Urothelium cell line (cell line): ENCODE data around the gene OR4D6.

Source experiments
- DNase-seq: peaks from one replicate; pipeline ENCODE4 v3.0.0; 2011; ENCODE audit warnings: low spot score, mixed read lengths
- FAIRE-seq: peaks from 2 replicates; lab custom pipeline; 2011; peaks lifted over from hg19 to GRCh38; lab: Jason Lieb, UNC

Gene OR4D6

DNA sequence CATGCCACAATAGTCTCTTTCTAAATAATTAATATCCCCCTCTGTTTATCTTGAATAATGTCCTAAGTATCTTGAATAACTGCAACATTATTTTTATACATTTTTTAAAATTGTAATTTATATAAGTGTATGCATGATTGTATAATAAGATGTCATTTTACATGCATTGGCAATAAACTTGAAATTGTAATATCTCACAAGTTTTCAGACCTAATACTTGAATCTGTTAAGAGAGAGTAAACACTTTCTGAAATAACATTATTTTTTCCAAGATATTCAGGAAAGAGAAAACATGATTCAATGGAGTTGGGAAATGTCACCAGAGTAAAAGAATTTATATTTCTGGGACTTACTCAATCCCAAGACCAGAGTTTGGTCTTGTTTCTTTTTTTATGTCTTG is 46.5 kb downstream of the OR4D6 start, which contains the start of gene OR4D11:
Gene OR4D11, plus strand, starts transcription at position 301 of the 400 bp plus-strand sequence. Its CDS starts 0 bp downstream, at position 301.
- FAIRE-seq (no peak), DNase-seq (no peak)
